Activated CD8-positive, alpha-beta memory T cell treated with anti-CD3 and anti-CD28 coated beads, Interleukin-2, amount 50 U/mL, for 24 hours (primary cell): Measurements from ENCODE around the gene ANO4.
"Not testable (repeated sequence)": the region's sequence is repeated elsewhere in the genome, so short reads cannot be mapped to it uniquely, and the experiment has no call there.

Source experiments
- DNase-seq: peaks from one replicate; pipeline ENCODE4 v3.0.0-alpha.2; 2020; ENCODE audit errors: extremely low read depth

Gene ANO4

DNA sequence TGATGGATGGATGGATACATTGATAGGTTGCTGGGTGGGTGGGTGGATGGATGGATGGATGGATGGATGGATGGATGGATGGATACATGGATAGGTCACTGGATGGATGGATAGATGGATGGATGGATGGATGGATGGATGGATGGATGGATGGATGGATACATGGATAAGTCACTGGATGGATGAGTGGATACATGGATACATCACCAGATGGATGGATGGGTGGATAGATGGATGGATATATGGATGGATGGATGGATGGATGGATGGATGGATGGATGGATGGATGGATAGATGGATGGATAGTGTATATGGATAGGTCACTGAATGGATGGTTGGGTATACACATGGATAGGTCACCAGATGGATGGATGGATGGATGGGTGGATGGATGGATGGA lies 194.9 kb downstream of the ANO4 start:
- not testable (repeated sequence) for DNase-seq

DNA sequence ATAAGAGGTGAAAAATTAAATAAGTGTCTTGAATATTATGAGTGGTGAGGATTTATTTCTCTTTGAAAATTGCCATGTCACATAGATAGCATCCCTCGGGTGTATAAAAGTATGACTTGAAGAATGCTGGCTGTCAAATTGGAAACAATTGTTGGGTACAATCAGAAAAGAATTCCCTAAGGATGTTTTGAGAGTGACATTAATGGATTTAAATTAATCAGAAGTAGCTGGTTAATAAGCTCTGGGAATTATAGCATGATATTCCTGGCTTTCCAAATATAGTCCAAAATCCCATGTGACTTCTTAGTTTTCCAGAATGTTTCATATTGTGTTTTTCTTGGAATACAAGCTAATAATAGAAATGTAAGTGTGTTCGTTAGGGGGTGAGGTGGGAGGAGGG lies 196.5 kb downstream of the ANO4 start:
- no peak for DNase-seq

DNA sequence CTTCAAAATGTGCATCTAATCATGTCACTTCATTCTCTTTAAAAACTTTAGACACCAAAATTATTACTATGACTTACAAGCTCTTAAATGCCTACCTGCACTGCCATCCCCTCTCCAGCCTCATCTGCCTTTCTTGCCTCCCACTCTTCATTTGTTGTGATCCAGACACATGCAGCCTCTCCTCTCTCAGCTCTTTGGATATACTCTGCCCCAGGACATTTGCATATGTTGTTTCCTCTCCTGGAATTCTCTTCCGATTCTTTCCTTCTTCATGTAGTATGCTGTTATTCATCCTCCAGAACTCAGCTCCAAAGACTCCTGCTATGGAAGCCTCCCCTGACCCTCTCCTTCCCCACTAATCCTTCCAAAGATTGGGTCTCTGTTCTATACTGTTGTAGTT lies 197.6 kb downstream of the ANO4 start:
- DNase-seq, result no peak

DNA sequence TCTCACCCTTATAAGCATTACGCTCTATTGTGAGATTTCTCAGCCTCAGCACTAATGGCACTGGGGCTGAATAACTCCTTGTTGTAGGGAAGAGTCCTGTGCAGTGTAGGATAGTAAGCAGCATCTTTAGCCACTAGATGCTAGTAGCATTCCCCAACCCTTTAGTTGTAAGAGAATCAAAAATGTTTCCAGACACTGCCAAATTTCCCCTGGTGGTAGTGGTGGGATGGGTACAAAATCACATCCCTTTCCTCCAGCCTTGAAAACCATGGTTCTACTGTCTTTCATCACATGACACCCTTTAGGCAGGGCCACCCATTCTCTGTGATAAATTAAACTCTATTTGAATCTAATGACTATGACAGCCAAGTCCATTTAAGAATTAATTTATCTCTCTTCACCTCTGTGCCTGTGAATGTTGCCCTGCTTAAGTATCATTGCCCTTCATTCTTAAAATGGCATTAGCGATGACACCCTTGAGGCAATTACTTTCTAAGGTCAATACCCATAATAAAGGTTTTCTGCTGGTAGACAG lies 199.4 kb downstream of the ANO4 start:
- no peak for DNase-seq

DNA sequence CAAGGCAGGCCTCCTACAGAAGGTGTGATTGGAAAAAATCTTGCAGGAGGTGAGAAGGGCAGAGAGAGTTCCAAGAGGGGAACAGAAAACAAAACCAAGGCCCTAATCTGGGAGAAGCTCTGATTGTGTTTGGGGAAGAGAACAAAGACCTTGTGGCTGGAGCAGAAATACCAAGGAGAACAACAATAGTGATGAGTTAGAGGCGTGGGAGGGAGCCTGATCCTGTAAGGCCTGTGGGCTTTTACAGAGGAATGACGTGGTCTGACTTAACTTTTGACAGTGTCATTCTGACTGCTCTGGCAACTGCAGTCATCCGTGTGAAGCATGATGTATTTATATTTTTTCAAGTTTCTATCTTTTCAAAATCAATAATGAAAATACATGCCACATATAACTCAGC lies 200.6 kb downstream of the ANO4 start:
- no peak for DNase-seq

DNA sequence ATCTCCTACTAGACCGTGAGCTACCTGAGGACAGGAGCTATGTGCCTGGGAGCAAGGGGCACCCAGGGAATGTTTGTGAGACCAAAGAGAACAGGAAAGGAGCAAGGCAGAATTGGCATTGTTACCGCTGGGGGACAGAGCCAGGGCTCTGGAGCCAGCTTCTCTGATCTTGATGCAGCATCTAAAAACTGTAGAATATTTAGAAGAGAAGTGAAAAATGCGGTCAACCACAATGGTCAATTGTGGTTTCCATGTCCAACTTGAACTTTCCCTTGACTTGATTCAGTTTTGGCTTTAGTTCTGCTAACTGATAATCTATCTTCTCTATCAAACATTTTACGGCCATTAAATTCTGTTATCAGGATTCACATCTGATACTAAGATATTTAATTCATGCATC lies 201.2 kb downstream of the ANO4 start:
- DNase-seq, result no peak

DNA sequence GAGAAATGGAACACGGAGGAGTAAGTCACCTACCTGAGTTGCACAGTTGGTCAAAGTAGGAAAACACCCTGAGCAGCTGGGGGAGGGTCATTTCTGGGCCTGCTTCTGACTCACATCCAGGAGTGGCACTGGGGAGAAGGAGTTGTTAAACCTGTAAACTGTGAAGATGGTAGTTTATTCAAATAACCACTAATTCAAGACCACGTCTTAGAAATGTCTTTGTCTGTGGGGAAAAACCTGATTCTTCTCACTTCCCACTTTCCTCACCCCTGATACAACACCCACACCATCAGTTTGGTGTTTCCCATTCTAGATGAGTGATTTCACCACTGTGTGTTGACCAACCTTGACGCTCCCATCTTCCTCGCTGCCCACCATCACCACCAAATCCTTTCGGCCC lies 207.1 kb downstream of the ANO4 start:
- DNase-seq, result no peak

DNA sequence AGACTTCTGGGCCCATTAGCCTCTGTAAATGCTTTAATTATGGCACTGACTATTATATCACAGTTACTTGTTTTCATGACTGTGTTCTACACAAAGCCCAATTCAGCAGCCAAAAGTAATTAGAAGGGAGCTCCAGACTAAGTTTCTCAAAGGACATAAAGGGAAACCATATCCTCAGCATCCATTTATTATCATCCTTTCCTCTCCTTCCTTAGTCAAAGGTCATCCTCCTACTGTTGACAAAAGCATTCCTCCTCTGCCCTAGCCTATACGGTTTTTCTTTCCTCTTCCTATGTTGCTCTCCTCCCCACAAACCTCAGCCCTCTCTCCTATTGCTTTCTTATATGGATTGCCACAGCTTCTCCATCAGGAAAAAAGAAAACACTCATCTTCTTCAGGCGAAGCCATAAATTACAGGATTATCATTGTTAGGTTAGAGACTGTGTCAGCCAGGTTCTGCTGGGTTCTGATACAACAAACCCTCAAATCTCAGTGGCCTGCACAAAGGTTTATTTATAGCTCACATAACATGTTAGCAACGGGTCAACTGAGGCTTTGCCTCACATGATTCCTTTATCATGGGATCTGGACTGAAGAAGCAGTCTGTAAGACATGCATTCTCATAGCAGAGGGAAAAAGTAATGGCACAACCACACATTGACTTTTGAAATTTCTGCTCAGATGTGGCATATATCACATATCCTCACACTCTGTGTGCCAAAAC lies 208.3 kb downstream of the ANO4 start:
- DNase-seq, result no peak

DNA sequence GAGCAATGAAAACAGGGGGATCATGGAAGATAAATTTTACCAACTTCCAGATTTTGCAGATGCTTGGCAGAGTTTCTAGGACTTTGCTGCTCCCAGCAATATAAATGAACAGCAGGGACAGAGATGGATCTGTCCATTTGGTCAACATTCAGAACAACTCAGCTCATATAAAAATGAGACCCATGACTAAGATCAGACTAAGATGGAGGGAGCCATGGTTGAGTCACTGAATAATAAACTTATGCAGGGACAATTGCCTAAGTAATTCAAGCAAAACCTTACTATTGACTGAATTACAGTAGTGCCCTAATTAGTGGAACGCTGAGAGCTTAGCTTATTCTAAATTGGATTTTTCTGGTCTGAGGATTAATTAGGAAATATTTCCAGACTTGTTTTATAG lies 210.3 kb downstream of the ANO4 start:
- DNase-seq, result no peak

DNA sequence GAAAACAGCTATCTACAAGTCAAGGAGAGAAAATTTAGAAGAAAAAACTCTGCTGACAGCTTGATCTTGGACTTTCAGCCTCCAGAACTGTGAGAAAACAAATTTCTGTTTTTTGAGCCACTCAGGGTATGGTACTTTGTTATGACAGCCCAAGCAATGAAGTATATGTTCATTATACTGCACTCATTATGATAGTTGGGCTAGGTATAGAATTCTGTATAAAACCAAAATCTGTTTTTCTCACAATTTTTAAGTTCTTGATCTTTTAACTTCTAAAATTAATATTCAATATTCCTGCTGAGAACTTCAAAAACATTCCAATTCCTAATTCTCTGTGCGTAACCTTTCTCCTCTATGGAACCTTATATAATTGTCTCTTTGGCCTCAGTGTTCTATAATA lies 214.7 kb downstream of the ANO4 start:
- no peak for DNase-seq

DNA sequence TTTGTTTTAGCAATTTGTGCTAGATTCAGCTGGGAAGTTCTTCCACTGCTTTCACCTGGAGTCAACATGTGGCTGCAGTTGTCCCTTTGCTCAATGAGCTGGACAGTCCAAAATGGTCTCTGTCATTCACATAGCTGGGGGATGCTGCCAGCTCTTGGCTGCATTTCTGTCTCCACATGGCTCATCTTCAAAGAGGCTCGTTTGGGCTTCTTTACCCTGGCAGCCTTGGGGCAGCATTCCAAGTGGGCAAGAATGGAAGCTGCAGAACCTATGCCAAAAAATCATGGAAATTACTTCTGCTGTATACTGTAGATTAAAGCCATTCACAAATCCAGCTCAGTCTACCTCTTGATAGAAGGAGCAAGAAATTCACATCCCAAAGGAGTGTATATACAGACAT lies 216.3 kb downstream of the ANO4 start:
- no peak for DNase-seq

DNA sequence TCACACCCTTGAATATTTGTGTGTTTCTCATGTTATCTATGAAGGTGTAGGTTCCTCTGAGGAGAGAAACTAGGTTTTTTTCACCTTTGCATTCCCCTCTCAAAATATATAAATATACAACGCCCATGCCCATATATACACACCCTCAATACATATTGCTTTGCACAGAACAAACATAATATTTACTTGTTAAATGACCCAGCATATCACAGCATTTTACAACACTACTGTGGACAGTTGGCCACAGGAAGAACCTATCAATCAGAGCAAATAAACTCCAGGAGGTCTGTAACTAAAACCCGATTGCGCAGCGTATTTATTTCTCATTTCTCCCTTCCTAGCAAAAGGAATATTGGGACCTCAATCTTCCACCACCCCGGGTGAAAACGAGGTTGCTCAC lies 219.4 kb downstream of the ANO4 start:
- no peak for DNase-seq

DNA sequence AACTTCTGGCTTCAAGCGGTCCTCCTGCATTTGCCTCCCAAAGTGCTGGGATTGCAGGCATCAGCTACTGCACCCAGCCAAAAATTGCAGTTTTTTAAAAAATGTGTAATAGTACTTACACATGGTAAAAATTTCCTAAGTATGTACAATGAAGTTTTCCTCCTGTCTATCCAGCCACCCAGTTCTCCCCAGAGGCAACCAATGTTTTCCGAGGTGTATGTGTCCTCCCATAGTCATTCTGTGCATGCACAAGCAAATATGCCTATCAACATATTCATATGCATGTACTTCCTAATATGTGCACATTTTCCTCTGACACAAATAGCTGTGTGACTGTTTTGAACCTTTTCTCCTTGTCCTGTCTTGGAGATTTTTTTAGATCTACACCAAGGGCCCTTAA lies 220.5 kb downstream of the ANO4 start:
- DNase-seq, result no peak

DNA sequence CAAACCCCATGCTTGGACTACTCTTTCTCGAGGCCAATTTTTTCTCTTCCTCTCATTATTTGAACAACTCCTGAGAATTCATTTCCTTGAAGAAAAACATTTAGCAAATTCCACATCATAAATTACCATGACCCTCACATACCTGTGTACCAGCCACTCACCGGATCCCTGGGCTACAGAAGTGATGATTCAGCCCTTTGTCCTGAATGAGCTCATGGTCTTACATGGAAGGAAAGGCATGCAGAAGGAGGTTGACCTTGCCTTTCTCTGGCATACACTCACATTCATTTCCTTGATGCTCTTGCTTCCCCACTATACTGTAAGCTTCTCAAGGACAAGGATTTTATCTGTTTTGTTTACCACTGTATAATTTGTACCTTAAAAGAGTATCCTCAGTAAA lies 224.0 kb downstream of the ANO4 start:
- DNase-seq, result no peak

DNA sequence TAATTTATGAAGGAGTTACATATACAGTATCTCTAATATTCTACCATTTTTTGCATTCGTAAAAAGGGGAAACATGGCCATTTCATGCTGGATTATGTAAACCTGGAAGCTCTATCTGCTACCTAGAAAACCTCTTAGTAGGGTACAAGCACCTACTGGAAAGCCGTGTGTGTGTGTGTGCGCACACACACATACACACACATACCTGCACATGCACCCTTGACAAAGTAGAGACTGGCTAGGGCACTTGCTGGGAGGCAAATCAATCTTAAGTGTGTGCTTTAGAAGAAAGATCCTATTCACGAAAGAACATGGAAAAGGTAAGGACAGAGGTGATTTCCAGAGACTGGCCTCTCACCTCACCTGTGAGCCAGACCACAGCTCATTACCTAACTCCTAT lies 224.6 kb downstream of the ANO4 start:
- no peak for DNase-seq

DNA sequence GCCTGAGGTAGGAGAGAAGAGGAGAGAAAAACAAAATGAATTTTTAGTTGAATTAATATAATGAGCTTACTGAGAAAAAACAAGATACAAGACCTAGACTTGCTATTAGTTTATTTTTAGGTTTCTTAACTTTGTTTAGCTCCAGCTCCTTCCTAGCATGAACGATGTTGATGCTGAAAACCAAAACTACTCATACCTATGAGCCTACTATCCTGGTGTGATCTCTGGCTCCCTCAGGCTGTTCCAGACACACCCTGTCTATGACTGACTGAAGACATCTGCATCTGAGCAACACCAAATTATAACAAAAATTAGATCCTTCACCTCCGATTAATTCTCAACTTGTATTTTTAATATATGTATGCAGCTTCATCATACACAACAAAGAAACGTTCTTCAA lies 225.1 kb downstream of the ANO4 start:
- no peak for DNase-seq

DNA sequence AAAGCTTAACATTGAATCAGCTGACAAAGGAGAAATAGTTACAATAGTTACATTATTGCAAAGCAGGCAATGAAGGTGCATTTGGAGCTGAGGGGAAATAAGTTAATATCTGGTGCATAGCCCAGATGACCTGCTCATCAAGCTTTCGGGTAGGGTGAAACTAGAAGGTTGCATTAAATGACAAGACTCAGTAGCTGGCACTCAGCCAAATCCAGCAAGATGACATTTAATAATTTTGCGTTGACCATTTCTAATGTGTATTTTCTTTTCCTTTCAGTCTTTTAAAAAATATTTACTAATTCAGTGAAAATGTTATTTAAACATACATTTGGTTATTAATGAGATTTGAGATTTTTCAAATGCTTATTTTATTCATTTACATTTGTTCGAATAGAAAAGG lies 226.9 kb downstream of the ANO4 start:
- DNase-seq, result no peak

DNA sequence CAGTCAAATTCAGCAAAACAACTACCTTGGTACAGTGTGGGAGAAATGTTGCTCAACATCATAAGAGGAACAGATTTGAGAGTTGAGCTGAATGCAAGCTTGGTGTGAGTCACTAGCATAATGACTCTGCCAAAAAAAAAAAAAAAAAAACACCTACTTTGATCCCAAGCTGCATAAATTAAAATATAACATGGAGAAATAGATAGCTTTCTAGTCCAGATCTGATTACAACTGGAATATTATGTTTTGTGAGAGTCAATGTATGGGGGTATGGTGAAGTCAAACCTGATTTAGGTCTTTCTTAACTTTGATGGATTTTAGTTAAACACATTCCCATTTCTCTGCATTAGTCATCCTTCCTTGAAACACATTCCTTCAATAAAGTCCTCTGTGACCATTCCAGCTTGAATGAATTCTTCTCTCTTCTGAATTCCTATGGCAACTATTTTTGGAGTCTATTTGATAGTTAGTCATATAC lies 227.4 kb downstream of the ANO4 start:
- DNase-seq, result no peak

DNA sequence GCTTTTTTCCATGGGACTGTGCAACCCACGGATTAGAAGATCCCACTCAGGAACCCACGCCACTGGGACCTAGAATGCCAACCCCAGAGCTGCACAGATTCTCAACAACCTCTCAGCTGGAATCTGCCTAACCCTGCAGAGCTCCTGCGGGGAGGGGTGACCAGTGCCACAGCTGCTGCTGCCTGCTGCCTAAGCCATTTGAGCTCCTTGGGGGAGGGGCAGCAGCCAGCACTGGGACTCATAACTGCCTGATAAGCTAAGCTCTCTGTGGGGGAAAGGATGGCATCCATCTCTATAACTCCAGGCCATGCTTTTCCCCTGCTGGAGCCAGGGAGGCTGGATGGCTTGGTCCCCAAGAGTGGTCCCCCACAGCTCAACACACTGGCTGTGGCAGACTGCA lies 232.6 kb downstream of the ANO4 start:
- no peak for DNase-seq

DNA sequence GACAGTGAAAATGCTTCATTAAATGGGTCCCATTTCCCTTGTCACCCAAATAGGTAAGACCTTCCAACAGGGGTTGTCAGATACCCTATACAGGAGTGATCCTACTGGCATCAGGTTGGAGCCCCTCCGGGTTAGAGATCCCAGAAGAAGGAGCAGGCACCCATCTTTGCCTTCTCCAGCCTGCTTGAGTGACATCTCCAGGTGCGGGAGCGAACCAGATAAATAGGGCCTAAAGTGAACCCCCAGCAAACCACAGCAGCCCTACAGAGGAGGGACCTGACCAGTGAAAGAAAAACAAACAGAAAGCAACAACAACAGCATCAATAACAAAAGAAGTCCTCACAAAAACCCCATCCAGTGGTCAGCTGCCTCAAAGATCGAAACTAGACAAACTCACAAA lies 233.2 kb downstream of the ANO4 start:
- DNase-seq, result no peak

DNA sequence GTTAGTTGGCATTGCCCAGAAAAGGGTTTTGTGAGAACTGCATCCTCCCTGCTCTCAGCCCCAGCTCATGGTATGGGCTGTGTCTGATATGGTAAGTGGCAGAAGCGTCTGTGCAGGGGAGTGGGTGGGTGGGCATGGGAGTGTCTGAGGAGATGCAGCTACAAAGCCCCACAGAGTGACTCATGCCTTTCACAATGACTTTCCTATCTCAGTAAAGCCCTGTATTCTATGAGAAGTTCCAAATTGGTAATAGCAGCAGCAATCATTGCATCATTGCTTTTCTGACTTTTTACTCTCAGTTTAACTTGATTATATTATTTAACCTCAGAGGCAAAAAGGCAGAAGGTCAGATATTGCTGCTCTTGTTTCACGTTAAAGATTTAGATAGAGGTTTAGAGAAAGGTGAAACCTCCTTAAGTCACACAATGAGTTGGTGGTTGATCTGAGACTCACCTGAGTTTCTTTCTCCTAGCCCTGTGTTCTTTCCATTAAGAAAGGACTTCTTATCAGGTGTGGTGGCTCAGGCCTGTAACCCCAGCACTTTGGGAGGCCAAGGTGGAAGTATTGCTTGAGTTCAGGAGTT lies 243.8 kb downstream of the ANO4 start:
- DNase-seq, result no peak

DNA sequence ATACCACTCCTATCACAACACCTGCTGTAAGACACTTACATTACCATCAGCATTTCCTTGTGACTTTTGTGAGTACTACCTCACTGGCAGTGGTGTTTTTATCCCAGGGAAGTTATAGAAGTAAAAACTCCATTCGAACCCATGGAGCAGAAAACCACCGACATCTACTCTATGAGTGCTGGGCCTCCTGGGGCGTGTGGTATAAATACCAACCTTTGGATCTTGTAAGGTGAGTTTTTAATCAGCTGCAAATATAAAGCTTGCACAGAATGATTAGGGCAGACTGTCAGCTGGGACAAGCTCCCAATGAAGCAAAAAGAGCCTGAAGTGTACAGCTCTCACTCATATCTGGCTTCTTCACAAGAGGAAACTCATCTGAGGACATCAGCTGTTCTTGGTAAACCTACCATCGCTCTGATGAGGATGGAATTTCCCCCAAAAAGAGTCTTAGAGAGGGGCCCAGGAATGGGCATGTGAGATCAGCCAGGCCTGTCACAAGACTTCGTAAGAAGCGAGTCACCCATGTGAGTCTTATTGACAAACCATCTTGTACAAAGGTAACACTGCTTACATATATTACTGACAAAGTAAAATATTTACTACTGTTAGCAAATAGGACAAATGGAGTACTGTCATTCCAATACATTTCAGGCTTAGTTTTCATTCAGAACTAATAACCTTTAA lies 245.4 kb downstream of the ANO4 start:
- no peak for DNase-seq

DNA sequence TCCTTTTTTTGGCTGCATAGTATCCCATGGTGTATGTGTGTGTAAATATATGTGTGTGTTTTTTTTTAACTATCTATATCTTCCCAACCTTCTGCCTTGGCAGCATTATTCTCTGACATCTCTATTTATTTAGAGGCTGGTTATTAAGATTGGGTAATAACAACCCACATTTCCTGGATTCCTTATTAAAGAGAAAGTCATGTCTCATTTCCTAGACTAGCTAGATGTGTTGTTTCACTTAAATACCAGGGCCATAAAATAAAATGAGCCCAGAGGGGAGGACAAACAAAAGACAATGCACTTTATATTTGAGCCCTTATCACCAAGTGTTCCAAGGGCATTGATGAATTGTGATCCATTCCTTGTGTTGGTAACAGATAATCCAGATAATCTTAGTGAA lies 246.4 kb downstream of the ANO4 start:
- no peak for DNase-seq
